Common myeloid progenitor, CD34-positive (primary cell): ENCODE results near the gene NPY4R. TPM values are rescaled to one million over a fixed set of nuclear protein-coding genes. Genes with fewer than 3 reads are reported as not detected.
"Not testable (repeated sequence)": the region's sequence is repeated elsewhere in the genome, so short reads cannot be mapped to it uniquely, and the experiment has no call there.

Source experiments
- CTCF ChIA-PET: fragments of 350-600 bp; sonication (Branson Sonifier 250); formaldehyde crosslinking; loops from one replicate; lab custom pipeline; 2021; ENCODE audit warnings: antibody characterized with exemption; lab: Charles Lee
- POLR2A ChIA-PET: fragments of 350-600 bp; sonication (Branson Sonifier 250); formaldehyde crosslinking; loops from one replicate; lab custom pipeline; 2021; ENCODE audit warnings: antibody characterized with exemption; lab: Charles Lee
- DNase-seq, 3 donors: peaks; one replicate each; pipeline versions ENCODE4 v3.0.0 to v3.0.0-alpha.2; 2013
- H3K27ac ChIP-seq, 2 experiments: 1 replicate in 1 of 2; 2 replicates in 1 of 2; pipeline ENCODE4 v1.7.0; 2013; ENCODE audit warnings: inconsistent platforms in 2 of 2, low read length in 2 of 2, mild to moderate bottlenecking in 2 of 2, low read depth in 1 of 2, moderate library complexity in 1 of 2; ENCODE audit not compliant: severe bottlenecking in 2 of 2, insufficient read depth in 1 of 2, poor library complexity in 1 of 2
- H3K27me3 ChIP-seq, 5 experiments: replicated peaks in 2 of 5; 1 replicate in 3 of 5; 2 replicates in 2 of 5; pipeline versions ENCODE4 v1.6.1 to v1.7.0; 2013; ENCODE audit warnings: low read length in 4 of 5, mild to moderate bottlenecking in 2 of 5, moderate library complexity in 2 of 5, inconsistent platforms in 1 of 5; ENCODE audit not compliant: insufficient read depth in 5 of 5, control insufficient read depth in 4 of 5
- H3K36me3 ChIP-seq, 4 experiments: 1 replicate in 2 of 4; 2 replicates in 2 of 4; pipeline versions ENCODE4 v1.6.1 to v1.7.0; 2013; ENCODE audit warnings: low read length in 3 of 4, control low read depth in 1 of 4, mild to moderate bottlenecking in 1 of 4; ENCODE audit not compliant: control insufficient read depth in 4 of 4, insufficient read depth in 4 of 4
- H3K4me1 ChIP-seq, 4 experiments: 1 replicate in 3 of 4; 2 replicates in 1 of 4; pipeline versions ENCODE4 v1.6.1 to v1.7.1; 2013; ENCODE audit warnings: low read length in 3 of 4, mild to moderate bottlenecking in 3 of 4, control low read depth in 1 of 4, inconsistent platforms in 1 of 4, moderate library complexity in 1 of 4; ENCODE audit not compliant: control insufficient read depth in 4 of 4, insufficient read depth in 4 of 4; ENCODE audit errors: control extremely low read depth in 1 of 4
- H3K4me3 ChIP-seq, 7 experiments: 1 replicate in 4 of 7; 2 replicates in 3 of 7; pipeline versions ENCODE4 v1.5.1 to v1.7.0; 2013; ENCODE audit warnings: mild to moderate bottlenecking in 7 of 7, low read length in 6 of 7, moderate library complexity in 6 of 7, inconsistent platforms in 2 of 7, low read depth in 2 of 7, control low read depth in 1 of 7; ENCODE audit not compliant: insufficient read depth in 4 of 7, control insufficient read depth in 1 of 7; ENCODE audit errors: extremely low read depth in 1 of 7
- H3K9me3 ChIP-seq, 5 experiments: 1 replicate in 4 of 5; 2 replicates in 1 of 5; pipeline versions ENCODE4 v1.6.1 to v1.7.1; 2013; ENCODE audit warnings: low read length in 4 of 5, mild to moderate bottlenecking in 2 of 5, inconsistent platforms in 1 of 5, low read depth in 1 of 5, moderate library complexity in 1 of 5; ENCODE audit not compliant: control insufficient read depth in 4 of 5, insufficient read depth in 2 of 5; ENCODE audit errors: control extremely low read depth in 1 of 5
- WGBS: methylation state at CpG from one replicate; pipeline ENCODE4 v1.1.5; 2013; ENCODE audit not compliant: insufficient coverage; 5-methylcytosine and 5-hydroxymethylcytosine counted together
- polyA plus RNA-seq: library from polyadenylated mRNA; unstranded; fragments of 120-200 nt; gene quantifications from one replicate; pipeline ENCODE4 v1.2.1, GENCODE V29; 2013

The NPY4R gene, protein sequence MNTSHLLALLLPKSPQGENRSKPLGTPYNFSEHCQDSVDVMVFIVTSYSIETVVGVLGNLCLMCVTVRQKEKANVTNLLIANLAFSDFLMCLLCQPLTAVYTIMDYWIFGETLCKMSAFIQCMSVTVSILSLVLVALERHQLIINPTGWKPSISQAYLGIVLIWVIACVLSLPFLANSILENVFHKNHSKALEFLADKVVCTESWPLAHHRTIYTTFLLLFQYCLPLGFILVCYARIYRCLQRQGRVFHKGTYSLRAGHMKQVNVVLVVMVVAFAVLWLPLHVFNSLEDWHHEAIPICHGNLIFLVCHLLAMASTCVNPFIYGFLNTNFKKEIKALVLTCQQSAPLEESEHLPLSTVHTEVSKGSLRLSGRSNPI
- polyA plus RNA-seq = not detected

DNA sequence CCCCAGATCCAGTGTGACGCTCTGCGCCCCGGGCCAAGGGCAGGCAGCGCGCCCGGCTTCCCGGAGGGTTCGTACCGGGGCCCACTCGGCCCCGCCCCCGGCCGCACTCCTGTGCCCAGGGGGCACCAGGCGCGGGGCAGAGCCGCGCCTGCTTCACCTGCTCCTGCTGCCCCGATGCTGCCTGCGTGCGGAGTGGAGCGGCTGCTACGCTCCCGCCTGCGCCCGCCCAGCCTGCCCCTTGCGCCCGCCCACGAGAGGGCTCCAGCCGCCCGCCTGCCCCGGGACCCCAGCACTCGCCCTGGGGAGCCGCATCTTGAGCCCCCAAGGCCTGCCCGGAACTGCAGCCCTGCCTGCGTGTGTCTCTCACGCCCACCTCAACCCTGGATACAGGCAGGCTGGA is at the start of gene NPY4R:
Gene NPY4R (minus strand): TSS at position 194 of the 400 bp plus-strand sequence. CDS start 3,323 bp downstream, outside the sequence.
- CTCF ChIA-PET, DNase-seq, H3K4me1 ChIP-seq, H3K36me3 ChIP-seq, H3K27me3 ChIP-seq, H3K27ac ChIP-seq, H3K9me3 ChIP-seq, H3K4me3 ChIP-seq, POLR2A ChIA-PET: not testable (repeated sequence)
- no CpG with 5 or more reads among the region's 36 CpGs for WGBS

DNA sequence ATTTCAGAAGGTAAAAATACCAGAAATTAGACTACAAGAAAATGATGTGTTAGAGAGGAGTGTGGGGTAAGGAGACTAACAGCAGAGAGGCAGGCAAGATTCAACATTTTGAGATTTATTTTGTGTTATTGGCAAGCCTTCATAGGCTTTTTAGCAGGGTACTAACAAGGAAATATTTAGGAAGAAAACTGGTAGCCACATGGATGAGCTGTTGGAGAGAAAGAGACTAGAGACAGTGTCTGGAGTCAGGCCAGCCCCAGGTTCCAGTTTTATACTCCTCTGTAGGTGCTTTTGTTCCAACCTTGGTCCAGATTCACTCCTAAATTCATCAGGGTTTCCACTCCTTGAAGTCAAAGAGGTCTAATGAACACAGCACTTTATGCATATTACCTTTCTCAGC is 49.6 kb upstream of the NPY4R start:
- Histone ChIP-seq H3K27me3 (peaks cover 0 to 3% (median 0%) of the 10 kb centered on the region in 5 experiments), H3K9me3 (no peaks in the 10 kb centered on the region), H3K27ac (no peak overlapping the region), H3K4me3 (no peak overlapping the region), H3K4me1 (no peaks in the 10 kb centered on the region), H3K36me3 (no peaks in the 10 kb centered on the region)
- no peak for DNase-seq
- ChIA-PET POLR2A (no interaction called here), CTCF (no interaction called here)

DNA sequence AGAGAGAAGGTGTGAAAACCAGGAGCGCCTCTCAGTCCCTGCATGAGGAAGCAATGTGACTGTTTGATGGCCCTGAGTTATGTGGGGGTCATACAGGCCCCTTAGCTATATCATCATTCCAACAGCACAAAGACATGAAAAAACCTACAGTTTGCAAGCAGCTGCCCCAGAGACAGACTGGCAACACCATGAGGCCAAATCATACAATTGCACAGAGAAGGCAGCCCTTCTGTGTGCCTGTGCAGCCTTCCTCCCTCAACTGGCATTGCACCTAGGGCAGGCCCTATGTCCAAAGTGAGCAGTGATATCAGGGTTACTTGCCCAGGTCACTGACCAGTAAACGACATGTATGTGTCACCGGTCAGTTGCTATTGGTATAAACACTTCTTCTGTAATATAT is 49.1 kb upstream of the NPY4R start:
- Histone ChIP-seq H3K4me3 (no peak overlapping the region), H3K9me3 (no peaks in the 10 kb centered on the region), H3K36me3 (no peaks in the 10 kb centered on the region), H3K4me1 (no peaks in the 10 kb centered on the region), H3K27me3 (peaks cover 0 to 3% (median 0%) of the 10 kb centered on the region in 5 experiments), H3K27ac (no peak overlapping the region)
- 71% methylated on average over 3 of the region's 3 CpGs for WGBS
- POLR2A ChIA-PET = no interaction called here
- no peak for DNase-seq
- CTCF ChIA-PET = no interaction called here

DNA sequence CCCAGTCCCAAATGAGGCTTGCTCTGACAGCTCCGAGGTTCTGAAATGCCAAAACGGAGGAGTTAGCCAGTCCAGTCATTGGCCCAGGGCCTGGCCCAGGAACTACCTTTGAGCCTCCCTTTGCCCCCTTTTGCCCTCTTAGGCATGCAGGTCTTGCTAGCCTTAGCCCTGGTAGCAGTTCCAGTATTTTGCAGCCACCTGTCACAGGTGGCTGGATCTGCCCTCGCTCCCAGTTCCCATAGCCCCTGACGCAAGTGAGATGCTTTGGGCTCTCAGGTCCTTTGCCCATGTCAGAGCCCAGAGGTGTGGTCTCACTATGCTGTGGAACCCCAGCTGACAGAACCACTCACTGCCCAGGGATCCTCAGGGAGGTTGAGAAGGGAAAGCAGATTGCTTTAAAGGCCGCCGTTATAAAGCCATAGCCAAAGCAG is 48.7 kb upstream of the NPY4R start:
- ChIA-PET CTCF (no interaction called here), POLR2A (no interaction called here)
- no peak for DNase-seq
- Histone ChIP-seq H3K4me1 (no peaks in the 10 kb centered on the region), H3K36me3 (no peaks in the 10 kb centered on the region), H3K27me3 (peaks cover 0 to 3% (median 0%) of the 10 kb centered on the region in 5 experiments), H3K9me3 (no peaks in the 10 kb centered on the region), H3K27ac (no peak overlapping the region), H3K4me3 (no peak overlapping the region)
- WGBS = 81% methylated on average over 6 of the region's 6 CpGs

DNA sequence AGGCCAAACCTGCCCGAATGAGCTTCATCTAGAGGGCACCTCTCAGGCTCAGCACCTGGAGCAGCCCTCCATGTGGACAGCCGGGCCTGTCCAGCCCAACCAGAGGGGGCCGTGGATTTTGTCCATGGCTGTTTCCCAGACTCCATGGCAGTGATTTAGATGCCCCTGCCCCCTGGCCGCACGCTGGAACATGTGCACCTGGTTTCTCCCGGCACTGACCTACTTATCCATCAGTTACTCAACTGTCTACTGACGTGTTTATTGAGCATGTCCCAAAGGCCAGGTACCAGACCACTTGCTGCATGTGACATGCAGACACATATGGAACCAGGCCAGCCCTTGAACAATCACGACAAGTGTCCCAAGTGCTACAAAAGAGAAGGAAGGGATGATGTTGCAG is 47.6 kb upstream of the NPY4R start:
- H3K4me3 ChIP-seq, CTCF ChIA-PET, H3K9me3 ChIP-seq, POLR2A ChIA-PET, H3K27me3 ChIP-seq, H3K4me1 ChIP-seq, DNase-seq, H3K36me3 ChIP-seq, H3K27ac ChIP-seq: not testable (repeated sequence)
- no CpG with 5 or more reads among the region's 8 CpGs for WGBS

DNA sequence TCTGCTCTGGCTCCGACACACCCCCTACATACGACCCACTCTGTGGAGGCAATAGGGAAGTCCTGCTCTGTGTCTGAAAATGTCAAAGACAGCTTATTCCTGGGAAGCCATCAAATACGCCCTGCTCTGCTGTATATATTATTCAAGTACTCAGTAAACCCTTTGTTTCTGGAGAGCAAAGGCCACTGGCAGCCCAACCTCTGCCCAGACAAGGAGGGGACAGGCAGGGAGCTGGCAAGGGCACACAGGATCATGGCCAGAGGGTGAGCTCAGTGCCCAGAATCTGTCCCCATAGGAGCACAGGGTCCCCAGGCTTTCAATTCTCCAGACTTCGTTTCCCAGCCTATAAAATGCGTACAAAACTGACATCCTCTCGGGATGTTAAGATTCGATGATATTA is 47.0 kb upstream of the NPY4R start:
- DNase-seq, H3K36me3 ChIP-seq, POLR2A ChIA-PET, CTCF ChIA-PET, H3K4me1 ChIP-seq, H3K9me3 ChIP-seq, H3K27me3 ChIP-seq, H3K4me3 ChIP-seq, H3K27ac ChIP-seq: not testable (repeated sequence)
- no CpG with 5 or more reads among the region's 7 CpGs for WGBS

DNA sequence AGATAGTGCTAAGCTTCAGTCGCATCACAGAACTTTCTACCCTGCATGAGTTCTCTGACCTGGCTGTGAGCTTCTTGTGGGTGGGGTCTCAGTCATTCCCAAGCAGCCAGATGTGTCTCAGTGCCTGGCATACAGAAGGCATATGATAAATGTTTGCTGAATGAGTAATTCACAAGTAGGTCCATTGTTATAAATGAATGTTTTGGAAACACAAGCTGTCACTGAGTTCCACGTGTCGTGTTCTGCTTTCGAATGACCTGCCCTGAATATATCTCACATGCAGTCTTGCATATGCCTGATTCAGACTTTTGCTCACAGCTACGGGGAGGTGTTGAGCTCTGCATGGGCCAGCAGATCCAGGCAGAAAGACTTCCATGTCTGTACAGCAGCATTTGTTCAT is 46.2 kb upstream of the NPY4R start:
- H3K4me1 ChIP-seq, CTCF ChIA-PET, POLR2A ChIA-PET, H3K36me3 ChIP-seq, DNase-seq, H3K27ac ChIP-seq, H3K4me3 ChIP-seq, H3K27me3 ChIP-seq, H3K9me3 ChIP-seq: not testable (repeated sequence)
- no CpG with 5 or more reads among the region's 5 CpGs for WGBS
